DND-41 (cell line): Measurements from ENCODE around the gene SLITRK2.

Experiments used
- CTCF ChIP-seq: IDR thresholded peaks from 2 replicates; pipeline ENCODE4 v1.5.1; 2012; ENCODE audit warnings: borderline replicate concordance, low read length, moderate library complexity, mild to moderate bottlenecking; ENCODE audit not compliant: poor library complexity, severe bottlenecking; ENCODE audit errors: extremely low read depth
- EZH2 ChIP-seq: IDR thresholded peaks from 3 replicates; pipeline ENCODE4 v1.6.1; 2012; ENCODE audit warnings: borderline replicate concordance, low read depth, mild to moderate bottlenecking, moderate library complexity, low read length, inconsistent platforms; ENCODE audit not compliant: severe bottlenecking

GRCh38 chrX:145817331-145818185 lies at the start of gene SLITRK2:
- TF ChIP-seq CTCF, result no peak
- TF ChIP-seq EZH2, result no peak
